ENCODE data around the gene PLGRKT.
"Not testable (repeated sequence)": the region's sequence is repeated elsewhere in the genome, so short reads cannot be mapped to it uniquely, and the experiment has no call there.

Gene PLGRKT

DNA sequence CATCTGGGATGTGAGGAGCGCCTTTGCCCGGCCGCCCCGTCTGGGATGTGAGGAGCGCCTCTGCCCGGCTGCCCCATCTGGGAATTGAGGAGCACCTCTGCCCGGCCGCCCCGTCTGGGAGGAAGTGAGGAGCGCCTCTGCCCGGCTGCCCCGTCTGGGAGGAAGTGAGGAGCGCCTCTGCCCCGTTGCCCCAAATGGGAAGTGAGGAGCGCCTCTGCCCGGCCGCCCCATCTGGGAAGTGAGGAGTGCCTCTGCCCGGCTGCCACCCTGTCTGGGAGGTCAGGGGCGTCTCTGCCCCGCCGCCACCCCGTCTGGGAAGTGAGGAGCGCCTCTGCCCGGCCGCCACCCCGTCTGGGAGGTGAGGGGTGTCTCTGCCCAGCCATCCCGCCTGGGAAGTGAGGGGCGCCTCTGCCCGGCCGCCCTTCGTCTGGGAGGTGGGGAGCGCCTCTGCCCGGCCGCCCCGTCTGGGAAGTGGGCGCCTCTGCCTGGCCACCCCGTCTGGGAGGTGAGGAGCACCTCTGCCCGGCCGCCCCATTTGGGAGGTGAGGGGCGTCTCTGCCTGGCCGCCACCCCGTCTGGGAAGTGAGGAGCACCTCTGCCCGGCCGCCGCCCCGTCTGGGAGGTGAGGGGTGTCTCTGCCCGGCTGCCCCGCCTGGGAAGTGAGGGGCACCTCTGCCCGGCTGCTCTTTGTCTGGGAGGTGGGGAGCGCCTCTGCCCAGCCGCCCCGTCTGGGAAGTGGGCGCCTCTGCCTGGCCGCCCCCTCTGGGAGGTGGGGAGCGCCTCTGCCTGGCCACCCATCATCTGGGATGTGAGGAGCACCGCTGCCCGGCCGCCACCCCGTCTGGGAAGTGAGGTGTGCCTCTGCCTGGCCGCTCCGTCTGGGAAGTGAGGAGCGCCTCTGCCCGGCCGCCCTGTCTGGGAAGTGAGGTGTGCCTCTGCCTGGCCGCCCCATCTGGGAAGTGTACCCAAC lies 3.6 kb downstream of the PLGRKT start:
- H3K27ac ChIP-seq (ENCODE audit: low read depth, low read length); H3K9me3 ChIP-seq (ENCODE audit: control insufficient read depth in 5 of 5, low read length in 5 of 5): not testable (repeated sequence)

DNA sequence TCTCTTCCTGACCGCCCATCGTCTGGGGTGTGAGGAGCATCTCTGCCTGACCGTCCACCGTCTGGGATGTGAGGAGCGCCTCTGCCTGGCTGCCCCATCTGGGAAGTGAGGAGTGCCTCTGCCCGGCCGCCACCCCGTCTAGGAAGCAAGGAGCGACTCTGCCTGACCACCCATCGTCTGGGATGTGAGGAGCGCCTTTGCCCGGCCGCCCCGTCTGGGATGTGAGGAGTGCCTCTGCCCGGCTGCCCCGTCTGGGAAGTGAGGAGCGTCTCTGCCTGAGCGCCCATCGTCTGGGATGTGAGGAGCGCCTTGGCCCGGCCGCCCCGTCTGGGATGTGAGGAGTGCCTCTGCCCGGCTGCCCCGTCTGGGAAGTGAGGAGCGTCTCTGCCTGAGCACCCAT lies 4.4 kb downstream of the PLGRKT start:
- not testable (repeated sequence) for H3K9me3 ChIP-seq (ENCODE audit: control insufficient read depth in 5 of 5, low read length in 5 of 5); H3K4me3 ChIP-seq (ENCODE audit: low read depth in 1 of 5, low read length in 5 of 5); H3K27ac ChIP-seq (ENCODE audit: low read depth, low read length); H3K27me3 ChIP-seq (ENCODE audit: control insufficient read depth in 5 of 5, insufficient read depth in 4 of 5, low read length in 5 of 5); H3K9ac ChIP-seq (ENCODE audit: low read length in 5 of 5)
- H3K36me3 ChIP-seq (ENCODE audit: control insufficient read depth in 5 of 5, insufficient read depth in 5 of 5, low read length in 5 of 5): peaks cover 5 to 29% (median 13%) of the 10 kb centered on the region in 5 donors
- H3K4me1 ChIP-seq (ENCODE audit: control insufficient read depth in 5 of 5, insufficient read depth in 5 of 5, low read length in 5 of 5): peaks cover 0 to 18% (median 12%) of the 10 kb centered on the region in 5 donors

More for the DNA sequence above, 3.6 kb downstream of the PLGRKT start:
- Histone ChIP-seq H3K36me3 (ENCODE audit: control insufficient read depth in 5 of 5, insufficient read depth in 5 of 5, low read length in 5 of 5) (peaks cover 5 to 28% (median 13%) of the 10 kb centered on the region in 5 donors), H3K4me1 (ENCODE audit: control insufficient read depth in 5 of 5, insufficient read depth in 5 of 5, low read length in 5 of 5) (peaks cover 0 to 21% (median 15%) of the 10 kb centered on the region in 5 donors)
- H3K27me3 ChIP-seq (ENCODE audit: control insufficient read depth in 5 of 5, insufficient read depth in 4 of 5, low read length in 5 of 5); H3K9ac ChIP-seq (ENCODE audit: low read length in 5 of 5); H3K4me3 ChIP-seq (ENCODE audit: low read depth in 1 of 5, low read length in 5 of 5): not testable (repeated sequence)

DNA sequence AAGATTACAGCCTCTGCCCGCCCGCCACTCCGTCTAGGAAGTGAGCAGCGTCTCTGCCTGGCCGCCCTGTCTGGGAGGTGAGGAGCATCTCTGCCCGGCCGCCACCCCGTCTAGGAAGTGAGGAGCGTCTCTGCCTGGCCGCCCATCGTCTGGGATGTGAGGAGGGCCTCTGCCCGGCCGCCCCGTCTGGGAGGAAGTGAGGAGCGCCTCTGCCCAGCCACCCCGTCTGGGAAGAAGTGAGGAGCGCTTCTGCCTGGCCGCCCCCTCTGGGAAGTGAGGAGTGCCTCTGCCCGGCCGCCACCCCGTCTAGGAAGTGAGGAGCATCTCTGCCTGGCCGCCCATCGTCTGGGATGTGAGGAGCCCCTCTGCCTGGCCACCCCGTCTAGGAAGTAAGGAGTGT lies 4.8 kb downstream of the PLGRKT start:
- H3K27me3 ChIP-seq (ENCODE audit: control insufficient read depth in 5 of 5, insufficient read depth in 4 of 5, low read length in 5 of 5); H3K4me3 ChIP-seq (ENCODE audit: low read depth in 1 of 5, low read length in 5 of 5); H3K27ac ChIP-seq (ENCODE audit: low read depth, low read length); H3K9me3 ChIP-seq (ENCODE audit: control insufficient read depth in 5 of 5, low read length in 5 of 5); H3K9ac ChIP-seq (ENCODE audit: low read length in 5 of 5): not testable (repeated sequence)
- H3K4me1 ChIP-seq (ENCODE audit: control insufficient read depth in 5 of 5, insufficient read depth in 5 of 5, low read length in 5 of 5): peaks cover 0 to 13% (median 8%) of the 10 kb centered on the region in 5 donors
- H3K36me3 ChIP-seq (ENCODE audit: control insufficient read depth in 5 of 5, insufficient read depth in 5 of 5, low read length in 5 of 5): peaks cover 5 to 32% (median 13%) of the 10 kb centered on the region in 5 donors

DNA sequence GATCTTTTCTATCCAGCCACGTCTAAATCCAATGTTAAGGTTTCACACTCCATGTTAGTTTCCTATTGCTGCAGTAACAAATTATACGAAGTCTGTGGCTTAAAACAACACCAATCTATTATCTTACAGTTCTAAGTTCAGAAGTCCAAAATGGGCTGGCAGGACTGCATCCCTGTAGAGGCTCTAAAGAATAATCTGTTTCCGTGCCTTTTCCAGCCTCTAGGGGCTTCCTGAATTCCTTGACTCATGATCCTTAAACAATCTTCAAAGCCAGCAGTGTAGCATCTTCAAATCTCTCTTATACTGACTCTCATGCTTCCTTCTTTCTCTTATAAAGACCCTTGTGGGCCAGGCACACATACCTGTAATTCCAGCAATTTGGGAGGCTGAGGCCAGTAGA lies 6.8 kb downstream of the PLGRKT start:
- H3K4me1 ChIP-seq (ENCODE audit: control insufficient read depth in 5 of 5, insufficient read depth in 5 of 5, low read length in 5 of 5): peaks cover 0 to 2% (median 0%) of the 10 kb centered on the region in 5 donors
- H3K4me3 ChIP-seq (ENCODE audit: low read depth in 1 of 5, low read length in 5 of 5): no peak overlapping the region
- H3K9me3 ChIP-seq (ENCODE audit: control insufficient read depth in 5 of 5, low read length in 5 of 5): no peaks in the 10 kb centered on the region
- no peak overlapping the region for H3K27ac ChIP-seq (ENCODE audit: low read depth, low read length)
- H3K36me3 ChIP-seq (ENCODE audit: control insufficient read depth in 5 of 5, insufficient read depth in 5 of 5, low read length in 5 of 5): peaks cover 5 to 35% (median 13%) of the 10 kb centered on the region in 5 donors
- no peak overlapping the region for H3K9ac ChIP-seq (ENCODE audit: low read length in 5 of 5)
- no peaks in the 10 kb centered on the region for H3K27me3 ChIP-seq (ENCODE audit: control insufficient read depth in 5 of 5, insufficient read depth in 4 of 5, low read length in 5 of 5)

DNA sequence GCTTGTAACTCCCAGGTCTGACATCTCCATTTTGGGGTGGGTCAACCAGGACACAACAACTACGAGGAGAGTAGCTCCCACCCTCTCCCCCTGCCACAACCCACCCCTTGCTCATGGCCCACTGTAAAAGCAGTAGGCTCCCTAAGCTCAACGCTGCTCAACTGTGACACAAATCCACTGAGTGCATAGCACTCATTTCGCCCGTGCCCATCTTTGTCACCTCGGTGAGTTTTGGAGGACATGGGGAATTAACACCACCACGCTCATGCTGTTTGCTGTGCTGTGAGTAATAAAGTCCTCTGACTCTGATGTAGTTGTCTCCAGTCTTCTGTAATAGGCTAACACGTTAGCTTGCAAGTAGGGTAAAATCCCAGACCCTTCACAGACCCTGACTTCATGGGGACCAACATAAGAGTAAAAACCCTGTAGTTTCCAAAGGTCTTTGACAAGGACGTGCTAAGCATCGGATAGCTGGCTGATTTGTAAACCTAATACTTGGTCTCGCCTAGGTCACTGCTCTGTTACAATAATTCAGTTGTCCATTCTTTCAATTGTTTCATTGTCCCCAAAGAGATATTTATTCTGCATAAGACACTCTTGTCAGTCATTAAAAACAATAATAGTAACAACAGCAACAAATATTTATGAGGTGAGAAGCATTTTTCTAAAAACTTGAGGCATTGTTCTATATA lies 7.7 kb downstream of the PLGRKT start:
- Histone ChIP-seq H3K36me3 (ENCODE audit: control insufficient read depth in 5 of 5, insufficient read depth in 5 of 5, low read length in 5 of 5) (peaks cover 5 to 28% (median 11%) of the 10 kb centered on the region in 5 donors), H3K4me3 (ENCODE audit: low read depth in 1 of 5, low read length in 5 of 5) (no peak overlapping the region), H3K9ac (ENCODE audit: low read length in 5 of 5) (no peak overlapping the region), H3K9me3 (ENCODE audit: control insufficient read depth in 5 of 5, low read length in 5 of 5) (no peaks in the 10 kb centered on the region), H3K27me3 (ENCODE audit: control insufficient read depth in 5 of 5, insufficient read depth in 4 of 5, low read length in 5 of 5) (no peaks in the 10 kb centered on the region), H3K27ac (ENCODE audit: low read depth, low read length) (no peak overlapping the region), H3K4me1 (ENCODE audit: control insufficient read depth in 5 of 5, insufficient read depth in 5 of 5, low read length in 5 of 5) (no peaks in the 10 kb centered on the region)

DNA sequence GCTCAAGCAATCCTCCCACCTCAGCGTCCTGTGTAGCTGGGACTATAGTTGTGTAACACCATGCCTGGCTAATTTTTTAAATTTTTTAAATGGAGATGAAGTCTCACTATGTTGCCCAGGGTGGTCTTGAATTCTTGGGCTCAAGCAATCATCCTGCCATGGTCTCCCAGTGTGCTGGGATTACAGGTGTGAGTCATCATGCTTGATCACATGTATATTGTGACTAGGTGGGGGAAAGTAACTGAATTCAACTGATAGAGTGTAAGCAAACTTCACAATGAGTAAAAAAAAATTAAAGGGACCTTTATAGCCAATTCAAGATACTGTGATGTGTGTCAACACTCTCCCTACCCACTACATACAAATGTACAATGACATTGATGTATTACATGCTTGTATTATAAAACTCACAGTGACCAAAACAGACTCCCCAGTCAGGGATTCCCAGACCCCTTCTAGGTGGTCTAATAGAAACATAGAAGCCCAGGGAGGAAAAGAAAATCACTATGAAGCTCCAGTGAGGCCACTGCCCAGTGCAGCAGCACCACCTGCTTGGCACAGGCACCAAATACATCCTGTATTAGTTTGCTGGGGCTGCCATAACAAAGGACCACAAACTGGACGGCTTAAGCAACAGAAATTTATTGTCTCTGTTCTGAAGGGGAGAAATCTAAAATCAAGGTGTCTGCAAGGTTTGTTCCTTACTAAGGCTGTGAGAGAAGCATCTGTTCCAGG lies 8.8 kb downstream of the PLGRKT start:
- no peaks in the 10 kb centered on the region for H3K9me3 ChIP-seq (ENCODE audit: control insufficient read depth in 5 of 5, low read length in 5 of 5)
- H3K36me3 ChIP-seq (ENCODE audit: control insufficient read depth in 5 of 5, insufficient read depth in 5 of 5, low read length in 5 of 5): peaks cover 5 to 28% (median 11%) of the 10 kb centered on the region in 5 donors
- H3K4me3 ChIP-seq (ENCODE audit: low read depth in 1 of 5, low read length in 5 of 5): no peak overlapping the region
- no peaks in the 10 kb centered on the region for H3K4me1 ChIP-seq (ENCODE audit: control insufficient read depth in 5 of 5, insufficient read depth in 5 of 5, low read length in 5 of 5)
- no peak overlapping the region for H3K9ac ChIP-seq (ENCODE audit: low read length in 5 of 5)
- no peaks in the 10 kb centered on the region for H3K27me3 ChIP-seq (ENCODE audit: control insufficient read depth in 5 of 5, insufficient read depth in 4 of 5, low read length in 5 of 5)
- no peak overlapping the region for H3K27ac ChIP-seq (ENCODE audit: low read depth, low read length)

DNA sequence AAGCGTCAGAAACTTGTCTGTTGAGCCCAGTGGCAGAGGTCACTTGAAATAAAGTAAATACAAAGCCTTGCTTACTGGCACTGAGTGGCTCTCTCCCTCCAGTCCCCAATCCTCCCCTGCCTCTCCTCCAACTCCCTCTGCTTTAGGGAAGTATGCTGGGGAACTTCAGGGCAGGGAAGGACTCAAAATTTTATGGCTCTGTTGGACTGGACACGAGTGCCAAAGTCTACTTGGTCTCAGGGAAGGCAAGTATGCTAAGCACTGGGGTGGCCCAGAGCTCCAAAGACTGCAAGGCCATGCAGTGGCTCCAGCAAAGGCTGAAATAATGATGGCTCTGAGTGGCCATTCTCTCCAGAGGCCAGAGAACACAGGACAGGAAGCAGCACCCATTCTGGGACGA lies 9.6 kb downstream of the PLGRKT start:
- no peak overlapping the region for H3K4me3 ChIP-seq (ENCODE audit: low read depth in 1 of 5, low read length in 5 of 5)
- H3K9me3 ChIP-seq (ENCODE audit: control insufficient read depth in 5 of 5, low read length in 5 of 5): no peaks in the 10 kb centered on the region
- H3K9ac ChIP-seq (ENCODE audit: low read length in 5 of 5): no peak overlapping the region
- peaks cover 5 to 25% (median 11%) of the 10 kb centered on the region in 5 donors for H3K36me3 ChIP-seq (ENCODE audit: control insufficient read depth in 5 of 5, insufficient read depth in 5 of 5, low read length in 5 of 5)
- no peak overlapping the region for H3K27ac ChIP-seq (ENCODE audit: low read depth, low read length)
- H3K4me1 ChIP-seq (ENCODE audit: control insufficient read depth in 5 of 5, insufficient read depth in 5 of 5, low read length in 5 of 5): no peaks in the 10 kb centered on the region
- H3K27me3 ChIP-seq (ENCODE audit: control insufficient read depth in 5 of 5, insufficient read depth in 4 of 5, low read length in 5 of 5): no peaks in the 10 kb centered on the region

DNA sequence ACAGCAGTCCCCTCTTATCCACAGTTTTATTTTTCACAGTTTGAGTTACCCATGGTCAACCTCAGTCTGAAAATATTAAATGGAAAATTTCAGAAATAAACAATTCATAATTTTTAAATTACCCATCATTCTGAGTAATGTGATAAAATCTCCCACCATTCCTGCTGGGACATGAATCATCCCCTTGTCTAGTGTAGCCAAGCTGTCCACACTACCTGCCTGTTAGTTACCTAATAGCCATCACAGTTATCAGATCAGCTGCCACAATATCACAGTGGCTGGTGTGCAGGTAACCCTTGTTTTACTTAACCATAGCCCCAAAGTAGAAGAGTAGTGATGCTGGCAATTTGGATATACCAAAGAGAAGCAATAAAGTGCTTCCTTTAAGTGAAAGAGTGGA lies 10.7 kb downstream of the PLGRKT start:
- Histone ChIP-seq H3K4me3 (ENCODE audit: low read depth in 1 of 5, low read length in 5 of 5) (no peak overlapping the region), H3K36me3 (ENCODE audit: control insufficient read depth in 5 of 5, insufficient read depth in 5 of 5, low read length in 5 of 5) (peaks cover 5 to 20% (median 11%) of the 10 kb centered on the region in 5 donors), H3K9ac (ENCODE audit: low read length in 5 of 5) (no peak overlapping the region), H3K27me3 (ENCODE audit: control insufficient read depth in 5 of 5, insufficient read depth in 4 of 5, low read length in 5 of 5) (no peaks in the 10 kb centered on the region), H3K9me3 (ENCODE audit: control insufficient read depth in 5 of 5, low read length in 5 of 5) (no peaks in the 10 kb centered on the region), H3K4me1 (ENCODE audit: control insufficient read depth in 5 of 5, insufficient read depth in 5 of 5, low read length in 5 of 5) (no peaks in the 10 kb centered on the region), H3K27ac (ENCODE audit: low read depth, low read length) (no peak overlapping the region)

DNA sequence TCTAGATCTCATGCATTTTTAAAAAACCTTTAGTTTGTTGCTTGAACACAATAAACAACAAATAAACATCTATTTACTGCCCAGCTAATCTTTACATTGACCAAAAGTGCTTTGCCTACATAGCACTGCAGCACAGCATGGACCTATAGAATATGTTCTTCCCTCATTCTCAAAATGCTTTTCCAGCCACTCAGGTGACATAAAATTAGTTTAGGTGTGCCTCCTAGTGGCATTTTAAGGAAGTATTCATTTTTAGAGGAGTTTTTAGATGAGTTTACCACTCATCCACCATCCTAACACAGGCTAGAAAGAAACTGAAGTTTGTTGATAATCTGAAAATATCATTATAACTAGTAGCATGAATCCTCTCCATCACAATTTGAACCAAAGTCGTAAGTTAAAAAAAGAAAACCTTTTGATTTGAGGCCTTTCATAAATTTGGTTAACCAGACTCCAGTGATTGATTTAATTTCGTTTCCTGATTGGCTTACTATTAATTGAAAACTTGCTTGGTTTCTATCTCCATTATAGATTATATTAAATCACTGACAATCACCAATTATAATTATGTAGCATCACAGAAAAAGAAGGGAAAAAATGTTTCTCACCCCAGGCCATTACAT lies 12.6 kb downstream of the PLGRKT start:
- no peak overlapping the region for H3K27ac ChIP-seq (ENCODE audit: low read depth, low read length)
- no peaks in the 10 kb centered on the region for H3K4me1 ChIP-seq (ENCODE audit: control insufficient read depth in 5 of 5, insufficient read depth in 5 of 5, low read length in 5 of 5)
- peaks cover 2 to 18% (median 7%) of the 10 kb centered on the region in 5 donors for H3K36me3 ChIP-seq (ENCODE audit: control insufficient read depth in 5 of 5, insufficient read depth in 5 of 5, low read length in 5 of 5)
- no peaks in the 10 kb centered on the region for H3K27me3 ChIP-seq (ENCODE audit: control insufficient read depth in 5 of 5, insufficient read depth in 4 of 5, low read length in 5 of 5)
- H3K9ac ChIP-seq (ENCODE audit: low read length in 5 of 5): no peak overlapping the region
- H3K4me3 ChIP-seq (ENCODE audit: low read depth in 1 of 5, low read length in 5 of 5): no peak overlapping the region
- no peaks in the 10 kb centered on the region for H3K9me3 ChIP-seq (ENCODE audit: control insufficient read depth in 5 of 5, low read length in 5 of 5)

All from subcutaneous abdominal adipose tissue (tissue), 5 donors.